Measurements from ENCODE around the gene VPS45.

DNA sequence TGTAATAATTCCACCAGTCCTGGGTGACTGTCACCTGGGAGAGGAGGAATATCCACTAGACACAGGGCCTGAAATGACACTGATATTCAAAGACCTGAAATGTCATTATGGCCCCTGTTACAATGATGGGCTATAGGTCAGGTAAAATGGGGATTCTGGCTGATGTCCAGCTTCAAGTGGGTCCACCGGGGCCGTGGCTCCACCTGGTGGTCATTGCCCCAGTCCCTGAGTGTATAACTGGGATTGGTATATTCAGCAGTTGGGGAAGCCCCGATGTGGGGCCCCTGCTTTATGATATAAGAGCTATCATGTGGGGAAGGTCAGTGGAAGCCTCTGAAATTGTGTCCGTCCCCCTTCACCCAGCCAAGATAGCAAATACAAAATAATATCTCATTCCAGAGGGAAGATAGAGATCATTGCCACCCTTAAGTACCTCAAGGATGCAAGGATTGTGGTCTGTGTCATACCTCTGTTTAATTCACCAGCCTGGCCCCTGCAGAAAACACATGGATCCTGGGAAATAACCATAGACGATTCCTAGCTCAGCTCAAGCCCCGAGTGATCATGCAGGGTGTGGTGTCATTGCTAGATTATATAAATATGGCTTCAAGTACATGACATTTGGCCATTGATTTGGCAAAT is 101.5 kb downstream of the VPS45 start:
- no peak for TF ChIP-seq POLR2A (IDR thresholded peaks at IDR 0.05; ENCODE audit: low read depth, low read length)
- no peak for TF ChIP-seq PAX5 (IDR thresholded peaks at IDR 0.05; ENCODE audit: insufficient read depth, low read length, severe bottlenecking)
- TF ChIP-seq POLR2AphosphoS5 (IDR thresholded peaks at IDR 0.05; ENCODE audit: low read depth, low read length), result no peak; the same call in 1 of the 2 replicates

Data from GM12891 (cell line).